HG03175 (cell line): ENCODE results near the gene TRIM50.
"Not testable (repeated sequence)": the region's sequence is repeated elsewhere in the genome, so short reads cannot be mapped to it uniquely, and the experiment has no call there.

Source experiments
- ATAC-seq: cut with Tn5 transposase; IDR thresholded peaks from one replicate; pipeline ENCODE4 v1.9.1; 2021; ENCODE audit warnings: mild to moderate bottlenecking, moderate library complexity; ENCODE audit not compliant: unreplicated experiment

The TRIM50 gene

DNA sequence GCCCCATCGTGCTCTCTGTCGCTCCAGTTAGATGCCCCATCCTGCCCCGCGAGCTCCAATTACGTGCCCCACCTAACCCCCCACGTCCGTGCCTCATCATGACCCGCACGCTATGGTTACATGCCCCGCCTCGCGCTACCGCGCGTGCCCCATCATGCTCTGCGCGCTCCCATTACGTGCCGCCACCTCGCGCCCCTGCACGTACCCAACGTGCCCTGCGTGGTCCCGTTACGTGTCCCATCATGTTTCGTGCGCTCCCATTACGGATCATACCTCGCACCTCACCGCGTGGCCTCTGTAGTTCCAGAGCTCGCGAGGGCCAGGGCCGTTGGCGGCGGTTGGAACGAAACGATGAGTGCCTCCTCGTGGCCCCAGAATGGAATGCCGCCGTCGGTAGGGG lies at the start of gene TRIM50, which contains the start of gene FKBP6:
TRIM50 (minus strand) TSS at position 161 of the 400 bp plus-strand sequence. CDS start 3,295 bp downstream, outside the sequence.
FKBP6 (plus strand) TSS at position 240 of the 400 bp plus-strand sequence. CDS start 268 bp downstream, outside the sequence.
- ATAC-seq: not testable (repeated sequence)

DNA sequence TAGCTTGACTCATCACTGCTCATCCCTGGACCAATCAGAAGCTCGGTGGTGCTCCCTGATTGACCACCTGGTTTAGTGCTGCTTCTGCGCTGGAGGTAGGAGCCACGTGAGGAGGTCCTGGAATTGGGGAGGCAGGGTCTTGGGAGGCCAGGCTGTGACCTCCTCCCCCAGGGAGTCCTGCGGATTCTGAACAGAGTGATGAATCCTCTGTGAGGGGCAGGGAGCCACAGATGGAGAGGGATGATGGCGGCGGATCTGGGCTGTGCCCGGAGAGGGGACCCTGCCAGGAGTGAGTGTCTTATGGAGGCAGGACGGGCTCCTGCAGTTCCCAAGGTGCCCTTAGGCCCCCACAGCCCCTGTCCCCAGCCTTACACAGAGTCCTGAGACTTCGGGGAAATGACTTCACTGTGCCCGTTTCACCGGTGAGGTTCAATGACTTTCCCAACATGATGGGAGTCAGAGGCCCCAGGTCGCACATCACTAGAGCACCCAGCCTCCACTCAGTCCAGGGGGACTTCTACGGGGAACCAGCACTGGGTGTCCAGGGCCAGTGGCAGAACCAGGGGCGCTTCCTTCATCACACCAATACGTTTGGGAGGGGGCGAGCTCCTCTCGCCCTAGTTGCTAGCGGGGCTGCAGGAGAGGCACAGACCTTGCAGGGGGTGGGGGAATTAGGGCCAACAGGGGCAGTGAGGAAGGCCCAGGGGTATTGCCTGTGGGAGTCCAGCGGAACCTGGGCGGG lies 49.0 kb upstream of the TRIM50 start:
- ATAC-seq: no peak

DNA sequence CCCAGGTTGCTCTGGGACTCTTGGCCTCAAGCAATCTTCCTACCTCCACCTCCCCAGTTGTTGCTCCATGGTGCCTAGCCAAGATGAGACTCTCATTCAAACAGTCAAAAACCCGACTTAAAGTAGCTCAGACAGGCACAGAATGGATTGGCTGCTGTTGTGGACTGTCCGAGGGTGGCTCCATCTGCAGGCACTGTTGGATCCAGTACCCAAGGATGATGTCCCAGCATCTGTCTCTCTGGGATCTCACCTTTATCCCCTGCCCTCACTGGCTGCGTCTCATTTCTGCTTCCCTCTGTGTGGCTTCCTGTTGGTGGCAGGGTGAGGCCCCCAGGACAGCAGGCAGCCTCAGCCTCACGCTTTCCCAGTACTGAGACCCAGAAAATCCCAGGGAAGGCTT lies 48.4 kb upstream of the TRIM50 start:
- ATAC-seq: not testable (repeated sequence)

GRCh38 chr7:73373741-73374140 lies 45.9 kb upstream of the TRIM50 start:
- ATAC-seq: no peak

- no peak for ATAC-seq
These were observed 41.7 kb upstream of the TRIM50 start for GRCh38 chr7:73369622-73370021.

GRCh38 chr7:73369009-73369408 lies 41.1 kb upstream of the TRIM50 start:
- ATAC-seq: no peak

GRCh38 chr7:73366990-73367389 lies 39.1 kb upstream of the TRIM50 start:
- ATAC-seq: no peak

DNA sequence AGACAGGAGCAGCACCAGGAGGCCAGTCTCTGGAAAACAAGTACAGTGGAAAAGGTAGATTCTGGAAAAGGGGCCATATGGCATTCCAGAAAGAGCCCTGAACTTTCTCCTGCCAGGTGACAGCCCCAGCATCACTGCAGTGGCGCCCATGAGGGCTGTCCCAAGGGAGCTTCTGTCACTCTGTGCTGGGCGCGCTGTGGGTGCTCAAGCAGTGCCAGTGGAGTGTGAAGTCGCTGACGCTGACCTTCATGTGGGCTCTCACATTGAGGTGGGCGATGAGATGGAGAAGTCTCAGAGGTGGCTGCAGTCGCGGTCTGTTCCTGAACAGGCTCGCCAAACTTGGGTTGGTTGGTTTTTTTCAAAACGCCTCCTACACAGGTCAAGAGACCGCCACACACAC lies 38.2 kb upstream of the TRIM50 start:
- ATAC-seq: no peak

DNA sequence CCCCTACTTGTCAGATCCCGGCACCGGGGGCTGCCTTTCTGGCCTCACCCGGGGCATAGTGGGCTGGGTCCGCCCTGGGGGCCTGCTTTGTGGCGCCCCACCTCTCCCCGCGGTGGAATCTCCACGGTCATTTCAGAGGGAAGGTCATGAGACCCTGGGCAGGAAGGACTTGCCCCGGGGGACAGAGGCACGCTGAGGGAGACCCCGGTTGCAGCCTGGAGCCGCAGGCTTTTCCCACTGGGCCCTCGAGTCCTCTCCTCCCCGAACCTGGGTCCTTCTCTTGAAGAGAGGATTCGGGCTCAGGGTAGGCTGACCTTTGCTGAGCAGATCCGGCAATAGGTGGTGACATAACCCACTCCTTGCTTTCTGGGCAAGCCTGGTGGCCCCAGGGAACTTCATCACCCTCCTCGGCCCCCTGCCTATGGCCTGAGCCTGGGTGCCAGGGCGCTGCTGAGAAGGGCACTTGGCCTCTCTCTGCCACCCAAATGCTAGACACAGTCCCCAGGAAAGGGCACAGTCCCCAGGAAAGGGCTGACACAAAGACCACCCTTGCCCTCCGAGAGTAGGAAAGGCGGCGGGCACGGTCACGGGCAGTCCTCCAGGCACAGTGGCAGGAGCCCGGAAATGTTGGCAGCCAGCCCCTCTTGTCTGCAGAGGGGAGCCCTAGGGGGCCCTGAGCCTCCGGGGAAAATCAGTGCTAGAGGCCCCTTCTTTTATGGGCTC lies 36.3 kb upstream of the TRIM50 start:
- ATAC-seq: no peak

DNA sequence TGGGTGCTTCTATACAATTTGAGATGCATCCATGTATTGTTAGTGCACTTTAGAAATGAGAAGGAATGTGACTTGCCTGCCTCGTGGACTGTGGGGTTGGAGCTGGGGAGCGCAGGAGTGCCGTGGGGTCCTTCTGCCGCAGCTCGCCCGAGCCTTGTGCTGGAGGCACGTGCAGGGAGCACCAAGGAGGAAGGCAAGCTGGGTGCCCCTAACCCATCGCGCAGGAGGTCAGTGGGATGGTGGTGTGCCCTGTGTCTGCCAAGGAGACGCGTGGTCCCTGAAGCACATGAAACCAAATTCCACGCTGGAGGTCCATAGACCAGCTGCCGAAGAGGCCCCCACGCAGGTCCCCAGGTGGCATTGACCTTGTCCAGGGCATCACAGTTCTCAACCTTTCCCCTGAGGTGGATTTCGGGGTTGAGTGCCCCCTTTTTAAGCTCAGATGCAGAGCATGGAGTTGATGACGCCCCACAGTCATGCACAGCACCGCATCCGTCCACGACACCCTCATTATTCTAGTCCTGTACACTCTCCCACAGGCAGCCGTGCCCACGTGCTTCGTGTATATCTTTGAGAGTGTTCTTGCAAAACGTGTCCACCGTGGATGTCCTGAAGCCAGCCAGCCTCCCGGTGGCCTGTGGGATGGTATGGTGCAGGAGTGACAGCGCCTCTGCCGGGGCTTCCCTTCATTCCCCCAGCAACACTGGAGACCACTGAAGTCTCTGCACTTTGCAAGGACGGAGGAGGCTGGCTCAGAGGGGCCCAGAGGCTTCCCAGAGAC lies 35.5 kb upstream of the TRIM50 start:
- no peak for ATAC-seq

DNA sequence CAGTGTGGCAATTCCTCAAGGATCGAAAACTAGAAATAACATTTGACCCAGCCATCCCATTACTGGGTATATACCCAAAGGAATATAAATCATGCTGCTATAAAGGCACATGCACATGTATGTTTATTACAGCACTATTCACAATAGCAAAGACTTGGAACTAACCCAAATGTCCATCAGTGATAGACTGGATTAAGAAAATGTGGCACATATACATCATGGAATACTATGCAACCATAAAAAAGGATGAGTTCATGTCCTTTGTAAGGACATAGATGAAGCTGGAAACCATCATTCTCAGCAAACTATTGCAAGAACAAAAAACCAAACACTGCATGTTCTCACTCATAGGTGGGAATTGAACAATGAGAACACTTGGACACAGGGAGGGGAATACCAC lies 32.7 kb upstream of the TRIM50 start:
- ATAC-seq: not testable (repeated sequence)

DNA sequence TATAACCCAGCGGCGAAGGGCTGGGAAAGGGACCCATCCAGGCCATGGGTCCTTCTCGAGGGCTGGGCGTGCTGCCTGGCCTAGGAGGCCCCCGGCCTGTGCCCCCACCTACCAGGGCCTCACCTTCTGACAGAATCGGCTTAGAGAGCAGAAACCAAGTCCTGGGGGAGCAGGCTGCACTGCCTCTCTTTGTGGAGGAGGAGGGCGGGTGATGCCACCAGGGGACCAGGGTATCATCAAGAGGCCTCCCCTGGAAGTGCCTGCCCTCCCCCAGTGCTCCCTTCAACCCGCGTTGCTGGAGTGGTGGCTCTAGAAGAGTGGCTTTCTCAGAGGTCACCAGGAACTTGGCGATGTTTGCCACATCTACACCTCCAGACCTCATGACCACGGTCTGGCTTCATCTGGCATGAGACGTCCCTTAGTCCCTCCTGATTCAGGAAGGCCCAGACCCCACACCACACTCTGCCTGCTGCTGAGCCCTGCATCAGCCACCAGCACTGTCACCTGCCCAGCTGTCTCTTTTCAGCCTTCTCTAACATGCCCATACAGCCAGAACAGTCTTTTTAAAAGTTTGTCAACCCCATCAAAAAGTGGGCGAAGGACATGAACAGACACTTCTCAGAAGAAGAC lies 32.0 kb upstream of the TRIM50 start:
- ATAC-seq: no peak

- ATAC-seq: no peak
These were observed 31.4 kb upstream of the TRIM50 start for GRCh38 chr7:73359306-73359705.

- no peak for ATAC-seq
These were observed 30.9 kb upstream of the TRIM50 start for GRCh38 chr7:73358590-73359275.

GRCh38 chr7:73356159-73356558 lies 28.3 kb upstream of the TRIM50 start:
- ATAC-seq: no peak

GRCh38 chr7:73354821-73355220 lies 26.9 kb upstream of the TRIM50 start:
- no peak for ATAC-seq

DNA sequence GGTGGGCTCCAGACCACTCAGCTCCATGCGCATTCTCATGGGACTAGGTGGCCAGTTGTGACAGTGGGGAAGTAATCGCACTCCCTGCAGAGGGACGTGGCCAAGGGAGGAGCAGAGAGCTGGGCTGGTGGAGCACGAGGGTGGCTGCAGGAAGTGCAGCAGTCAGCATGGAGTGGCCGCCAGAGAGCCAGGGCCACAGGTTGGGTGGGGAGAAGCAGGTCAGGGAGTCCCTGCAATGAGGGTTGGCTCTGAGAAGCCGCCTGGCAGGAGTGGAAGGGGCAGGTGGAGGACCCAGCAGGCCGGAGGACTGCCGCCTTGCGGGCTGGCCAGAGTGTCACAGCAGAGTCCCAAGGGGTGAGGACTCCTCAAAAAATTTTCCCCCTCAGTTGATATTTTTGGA lies 26.3 kb upstream of the TRIM50 start:
- no peak for ATAC-seq

GRCh38 chr7:73353243-73353642 lies 25.4 kb upstream of the TRIM50 start:
- ATAC-seq: no peak

DNA sequence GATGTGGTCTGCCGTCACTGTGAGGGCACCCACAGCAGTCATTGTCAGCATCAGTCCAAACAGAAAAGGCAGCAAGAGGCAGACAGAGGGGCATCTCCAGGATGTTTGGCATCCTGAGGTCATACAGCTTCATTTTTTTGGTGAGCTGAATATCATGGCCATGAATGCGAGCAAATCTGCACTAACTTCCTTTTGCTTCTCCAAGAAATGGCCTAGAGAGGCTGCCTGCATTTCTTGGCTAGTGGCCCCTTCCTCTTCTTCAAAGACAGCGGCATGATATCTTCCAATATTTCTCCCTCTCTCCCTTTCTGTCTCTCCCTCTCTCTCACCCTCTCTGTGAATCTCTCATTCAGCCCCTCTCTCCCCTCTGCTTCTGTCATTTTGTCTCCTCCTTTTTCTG lies 24.9 kb upstream of the TRIM50 start:
- ATAC-seq: no peak

DNA sequence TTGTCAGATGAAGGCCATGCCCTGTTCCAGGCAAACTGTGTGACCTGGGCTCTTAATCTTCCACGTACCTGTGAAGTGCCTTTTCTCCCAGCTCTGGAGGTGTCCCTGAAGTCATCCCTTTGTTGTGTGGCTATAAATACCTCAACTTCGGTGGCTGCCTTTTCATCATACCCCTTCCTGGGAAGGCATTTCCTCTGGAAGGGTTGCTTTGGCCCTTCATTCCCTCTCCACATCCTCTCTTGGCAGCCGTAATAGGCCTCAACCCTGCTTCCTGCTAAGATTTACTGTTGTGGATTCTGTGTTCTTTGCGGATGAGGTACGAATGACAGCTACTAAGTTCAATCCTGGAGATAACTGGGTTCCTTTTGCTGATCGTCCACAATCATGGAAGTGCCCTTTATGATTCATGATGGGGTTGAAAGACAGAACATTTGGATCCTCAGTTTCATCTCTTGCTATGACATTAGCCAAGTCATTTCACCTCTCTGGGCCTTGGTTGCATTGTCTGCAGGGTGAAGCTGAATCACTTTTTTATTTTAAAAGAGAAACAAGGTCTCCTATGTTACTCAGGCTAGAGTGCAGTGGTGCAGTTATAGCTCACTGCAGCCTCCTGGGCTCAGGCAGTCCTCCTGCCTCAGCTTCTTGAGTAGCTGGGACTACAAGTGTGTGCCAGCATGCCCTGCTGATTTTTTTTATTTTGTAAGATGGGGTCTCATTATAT lies 23.7 kb upstream of the TRIM50 start:
- ATAC-seq: no peak
